Liver (tissue), 9 donors: ENCODE measurements around the gene CAPRIN1. TPM values are rescaled to one million over a fixed set of nuclear protein-coding genes. Genes with fewer than 3 reads are reported as not detected.

Experiments
- DNase-seq: peaks from one replicate; pipeline ENCODE4 v3.0.0-alpha.2; 2017; ENCODE audit warnings: low spot score
- H3K27ac ChIP-seq, 2 donors: one replicate each; pipeline ENCODE4 v1.7.0; 2013; ENCODE audit warnings: inconsistent platforms in 2 of 2, low read length in 2 of 2, control low read depth in 1 of 2, low read depth in 1 of 2, mild to moderate bottlenecking in 1 of 2
- H3K27me3 ChIP-seq, 4 donors: one replicate each; pipeline versions ENCODE4 v1.6.1 to v1.7.0; 2013; ENCODE audit warnings: low read length in 3 of 4, inconsistent platforms in 1 of 4, mild to moderate bottlenecking in 1 of 4, moderate library complexity in 1 of 4; ENCODE audit not compliant: control insufficient read depth in 4 of 4, insufficient read depth in 4 of 4
- H3K36me3 ChIP-seq, 4 donors: one replicate each; pipeline versions ENCODE4 v1.6.1 to v1.7.0; 2013; ENCODE audit warnings: low read length in 3 of 4, mild to moderate bottlenecking in 3 of 4, low read depth in 1 of 4, moderate library complexity in 1 of 4; ENCODE audit not compliant: control insufficient read depth in 4 of 4, insufficient read depth in 3 of 4
- H3K4me1 ChIP-seq, 4 donors: one replicate each; pipeline versions ENCODE4 v1.6.1 to v1.7.0; 2013; ENCODE audit warnings: low read length in 3 of 4, mild to moderate bottlenecking in 3 of 4, moderate library complexity in 1 of 4; ENCODE audit not compliant: control insufficient read depth in 4 of 4, insufficient read depth in 4 of 4
- H3K4me3 ChIP-seq, 3 donors: one replicate each; pipeline versions ENCODE4 v1.6.1 to v1.7.0; 2013; ENCODE audit warnings: low read length in 3 of 3, control low read depth in 1 of 3, low read depth in 1 of 3, mild to moderate bottlenecking in 1 of 3
- H3K9ac ChIP-seq, 2 donors: one replicate each; pipeline ENCODE4 v1.7.0; 2013; ENCODE audit warnings: low read length in 2 of 2, mild to moderate bottlenecking in 2 of 2, moderate library complexity in 2 of 2, control low read depth in 1 of 2, low read depth in 1 of 2
- H3K9me3 ChIP-seq, 4 donors: one replicate each; pipeline versions ENCODE4 v1.6.1 to v1.7.0; 2013; ENCODE audit warnings: low read length in 3 of 4; ENCODE audit not compliant: control insufficient read depth in 4 of 4
- FOXA1 ChIP-seq: IDR thresholded peaks from 2 replicates; pipeline ENCODE4 v1.6.1; 2016; ENCODE audit warnings: antibody characterized with exemption
- NR2F2 ChIP-seq: IDR thresholded peaks from 2 replicates; pipeline ENCODE4 v1.6.1; 2016; ENCODE audit warnings: antibody characterized with exemption
- TAF1 ChIP-seq: conservative IDR thresholded peaks from 2 replicates; pipeline ENCODE4 v1.6.1; 2016; ENCODE audit warnings: antibody characterized with exemption, mild to moderate bottlenecking
- WGBS: extraction: QIAGEN DNeasy Blood & Tissue Kit; methylation state at CpG from one replicate; pipeline ENCODE4 v1.1.7; 2013; 5-methylcytosine and 5-hydroxymethylcytosine counted together
- polyA plus RNA-seq, 2 donors: library from polyadenylated mRNA; stranded (reverse) in 1 of 2; unstranded in 1 of 2; fragments of 200-250 nt in 1 of 2; fragments of >200 nt in 1 of 2; fragmentation: Nextera tagmentation in 1 of 2; extraction: Ambion mirVana in 1 of 2; gene quantifications; one replicate each; pipeline versions ENCODE4 v1.2.1 to v1.2.3, GENCODE V29; 2013 to 2015
- total RNA-seq, 2 donors: library from RNA; depleted of rRNA; stranded (reverse); fragments of >200 nt; gene quantifications; one replicate each; pipeline ENCODE4 v1.2.3, GENCODE V29; 2014
- TF ChIP-seq, protein P1 (sequence below): IDR thresholded peaks from 2 replicates; pipeline ENCODE4 v1.6.1; 2016; ENCODE audit warnings: antibody characterized with exemption, mild to moderate bottlenecking
- donor health status: healthy.
- donor health status: healthy.
- donor health status: healthy.
- donor health status: healthy.
- donor health status: healthy.

Gene CAPRIN1
- total and polyA plus RNA-seq, 4 donors = 19.5 to 112 (median 56.5) TPM

DNA sequence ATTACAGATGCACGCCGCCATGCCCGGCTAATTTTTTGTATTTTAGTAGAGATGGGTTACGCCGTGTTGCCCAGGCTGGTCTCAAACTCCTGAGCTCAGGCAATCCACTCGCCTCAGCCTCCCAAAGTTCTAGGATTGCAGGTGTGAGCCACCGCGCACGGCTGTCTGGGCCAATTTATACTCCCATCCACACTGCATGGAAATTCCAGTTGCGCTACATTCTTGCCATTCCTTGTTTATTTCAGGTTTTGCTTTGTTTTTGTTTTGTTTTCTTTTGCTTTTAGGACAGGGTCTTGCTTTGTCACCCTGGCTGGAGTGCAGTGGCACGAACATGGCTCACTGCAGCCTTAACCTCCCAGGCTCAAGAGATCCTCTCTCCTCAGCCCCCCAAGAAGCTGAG, 11.0 kb upstream of the CAPRIN1 start (continued):
- no peak for TF ChIP-seq TAF1

GRCh38 chr11:34044664-34045485, 6.7 kb upstream of the CAPRIN1 start:
- DNase-seq = peak; percentile 37
- 85% methylated on average over 27 of the region's 27 CpGs for WGBS
- no peak overlapping the region for H3K9ac ChIP-seq

DNA sequence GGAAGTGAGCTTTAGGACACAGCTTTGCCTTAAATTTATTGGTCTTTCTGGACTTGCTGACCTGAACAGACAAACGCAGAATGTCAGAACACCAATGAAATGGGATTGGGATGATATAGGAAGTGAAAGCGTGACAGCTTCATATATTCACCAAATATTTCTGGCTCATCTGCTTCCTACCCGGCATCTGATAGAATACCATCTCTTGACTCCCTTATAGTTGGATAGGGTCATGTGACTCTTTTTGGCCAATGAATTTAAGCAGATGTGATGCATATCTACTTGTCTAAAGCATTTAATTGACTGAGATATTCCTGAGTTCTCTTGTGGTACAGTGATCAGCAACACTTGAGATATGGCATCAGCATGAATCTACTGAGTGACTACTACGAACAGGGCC, 2.5 kb upstream of the CAPRIN1 start:
- H3K36me3 ChIP-seq = no peaks in the 10 kb centered on the region
- no peak overlapping the region for H3K4me3 ChIP-seq
- DNase-seq = no peak
- no peak overlapping the region for H3K27ac ChIP-seq
- TF ChIP-seq, protein P1, sequence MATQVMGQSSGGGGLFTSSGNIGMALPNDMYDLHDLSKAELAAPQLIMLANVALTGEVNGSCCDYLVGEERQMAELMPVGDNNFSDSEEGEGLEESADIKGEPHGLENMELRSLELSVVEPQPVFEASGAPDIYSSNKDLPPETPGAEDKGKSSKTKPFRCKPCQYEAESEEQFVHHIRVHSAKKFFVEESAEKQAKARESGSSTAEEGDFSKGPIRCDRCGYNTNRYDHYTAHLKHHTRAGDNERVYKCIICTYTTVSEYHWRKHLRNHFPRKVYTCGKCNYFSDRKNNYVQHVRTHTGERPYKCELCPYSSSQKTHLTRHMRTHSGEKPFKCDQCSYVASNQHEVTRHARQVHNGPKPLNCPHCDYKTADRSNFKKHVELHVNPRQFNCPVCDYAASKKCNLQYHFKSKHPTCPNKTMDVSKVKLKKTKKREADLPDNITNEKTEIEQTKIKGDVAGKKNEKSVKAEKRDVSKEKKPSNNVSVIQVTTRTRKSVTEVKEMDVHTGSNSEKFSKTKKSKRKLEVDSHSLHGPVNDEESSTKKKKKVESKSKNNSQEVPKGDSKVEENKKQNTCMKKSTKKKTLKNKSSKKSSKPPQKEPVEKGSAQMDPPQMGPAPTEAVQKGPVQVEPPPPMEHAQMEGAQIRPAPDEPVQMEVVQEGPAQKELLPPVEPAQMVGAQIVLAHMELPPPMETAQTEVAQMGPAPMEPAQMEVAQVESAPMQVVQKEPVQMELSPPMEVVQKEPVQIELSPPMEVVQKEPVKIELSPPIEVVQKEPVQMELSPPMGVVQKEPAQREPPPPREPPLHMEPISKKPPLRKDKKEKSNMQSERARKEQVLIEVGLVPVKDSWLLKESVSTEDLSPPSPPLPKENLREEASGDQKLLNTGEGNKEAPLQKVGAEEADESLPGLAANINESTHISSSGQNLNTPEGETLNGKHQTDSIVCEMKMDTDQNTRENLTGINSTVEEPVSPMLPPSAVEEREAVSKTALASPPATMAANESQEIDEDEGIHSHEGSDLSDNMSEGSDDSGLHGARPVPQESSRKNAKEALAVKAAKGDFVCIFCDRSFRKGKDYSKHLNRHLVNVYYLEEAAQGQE = no peak
- no peak for TF ChIP-seq TAF1
- H3K27me3 ChIP-seq = no peaks in the 10 kb centered on the region
- H3K4me1 ChIP-seq = peaks cover 0 to 12% (median 7%) of the 10 kb centered on the region in 4 donors
- no peaks in the 10 kb centered on the region for H3K9me3 ChIP-seq
- WGBS = 88% methylated on average over 4 of the region's 4 CpGs
- H3K9ac ChIP-seq = no peak overlapping the region

More at GRCh38 chr11:34044664-34045485, 6.7 kb upstream of the CAPRIN1 start:
- no peaks in the 10 kb centered on the region for H3K9me3 ChIP-seq
- H3K4me3 ChIP-seq = no peak overlapping the region
- no peak overlapping the region for H3K27ac ChIP-seq
- TF ChIP-seq, protein P1 = no peak
- TF ChIP-seq TAF1 = no peak
- TF ChIP-seq FOXA1 = no peak
- TF ChIP-seq NR2F2 = no peak
- H3K4me1 ChIP-seq = no peaks in the 10 kb centered on the region
- no peaks in the 10 kb centered on the region for H3K36me3 ChIP-seq
- H3K27me3 ChIP-seq = no peaks in the 10 kb centered on the region
